GM20000 (cell line): ENCODE data around the gene TYW1B.
"Not testable (repeated sequence)": the region's sequence is repeated elsewhere in the genome, so short reads cannot be mapped to it uniquely, and the experiment has no call there.

ENCODE experiments used
- DNase-seq: peaks from one replicate; pipeline ENCODE4 v3.0.0; 2012; ENCODE audit warnings: low spot score
- CTCF ChIP-seq: IDR thresholded peaks from 2 replicates; pipeline ENCODE4 v1.5.1; 2012; ENCODE audit warnings: mild to moderate bottlenecking, control low read depth; ENCODE audit errors: extremely low read depth, missing control alignments

The TYW1B gene

GRCh38 chr7:72751978-72752377, 76.0 kb downstream of the TYW1B start:
- no peak for DNase-seq
- TF ChIP-seq CTCF, result no peak

- DNase-seq, result no peak
- no peak for TF ChIP-seq CTCF
These were observed 76.6 kb downstream of the TYW1B start for GRCh38 chr7:72751378-72751777.

GRCh38 chr7:72748649-72749048, 79.4 kb downstream of the TYW1B start:
- DNase-seq, result not testable (repeated sequence)

GRCh38 chr7:72744244-72744926, 83.6 kb downstream of the TYW1B start:
- DNase-seq, result not testable (repeated sequence)

- DNase-seq, result not testable (repeated sequence)
These were observed 84.2 kb downstream of the TYW1B start for GRCh38 chr7:72743801-72744200.

- not testable (repeated sequence) for DNase-seq
These were observed 88.3 kb downstream of the TYW1B start for GRCh38 chr7:72739716-72740115.

- DNase-seq, result not testable (repeated sequence)
These were observed 92.1 kb downstream of the TYW1B start for GRCh38 chr7:72735855-72736254.

- not testable (repeated sequence) for DNase-seq
These were observed 97.2 kb downstream of the TYW1B start for GRCh38 chr7:72730815-72731214.

GRCh38 chr7:72730384-72730783, 97.6 kb downstream of the TYW1B start:
- DNase-seq, result not testable (repeated sequence)

GRCh38 chr7:72729130-72729529, 98.9 kb downstream of the TYW1B start:
- not testable (repeated sequence) for DNase-seq

GRCh38 chr7:72722694-72723093, 105.3 kb downstream of the TYW1B start:
- DNase-seq, result not testable (repeated sequence)

GRCh38 chr7:72720890-72721289, 107.1 kb downstream of the TYW1B start:
- not testable (repeated sequence) for DNase-seq

GRCh38 chr7:72717252-72717774, 110.7 kb downstream of the TYW1B start:
- DNase-seq, result not testable (repeated sequence)

GRCh38 chr7:72711927-72712326, 116.1 kb downstream of the TYW1B start:
- DNase-seq, result not testable (repeated sequence)

GRCh38 chr7:72710983-72711382, 117.0 kb downstream of the TYW1B start:
- DNase-seq, result no peak
- no peak for TF ChIP-seq CTCF
